Naive thymus-derived CD4-positive, alpha-beta T cell (primary cell): Measurements from ENCODE around the gene NCOR1. TPM values are rescaled to one million over a fixed set of nuclear protein-coding genes. Genes with fewer than 3 reads are reported as not detected.
A peak's percentile ranks its signal among the peaks of the same experiment; 100 is the strongest.

Experiments
- ATAC-seq: fragments of 150-1000 bp; cut with Tn5 transposase; 2 replicates; pipeline ENCODE4 v1.10.0; 2021; ENCODE audit warnings: mild to moderate bottlenecking, moderate library complexity
- CTCF ChIA-PET: fragments of 350-600 bp; sonication (Branson Sonifier 250); formaldehyde crosslinking; loops from one replicate; lab custom pipeline; 2021; ENCODE audit warnings: antibody characterized with exemption; lab: Charles Lee
- POLR2A ChIA-PET: fragments of 350-600 bp; sonication (Branson Sonifier 250); formaldehyde crosslinking; loops from one replicate; lab custom pipeline; 2021; ENCODE audit warnings: antibody characterized with exemption, inconsistent platforms; lab: Charles Lee
- DNase-seq, 9 donors: peaks; one replicate each; pipeline versions ENCODE4 v3.0.0 to v3.0.0-alpha.2; 2020 to 2022; ENCODE audit warnings: mixed read lengths in 1 of 9
- H3K27ac ChIP-seq: one replicate; pipeline ENCODE4 v1.7.0; 2013; ENCODE audit warnings: mild to moderate bottlenecking, low read depth, low read length, moderate library complexity
- H3K27me3 ChIP-seq, 2 donors: one replicate each; pipeline ENCODE4 v1.7.0; 2013; ENCODE audit warnings: low read length in 2 of 2, mild to moderate bottlenecking in 2 of 2, moderate library complexity in 2 of 2; ENCODE audit not compliant: control insufficient read depth in 2 of 2, insufficient read depth in 2 of 2
- H3K36me3 ChIP-seq, 3 experiments: 1 replicate in 2 of 3; 2 replicates in 1 of 3; pipeline ENCODE4 v1.7.0; 2013; ENCODE audit warnings: low read length in 3 of 3, mild to moderate bottlenecking in 3 of 3, moderate library complexity in 1 of 3; ENCODE audit not compliant: insufficient read depth in 3 of 3, control insufficient read depth in 2 of 3
- H3K4me1 ChIP-seq, 2 donors: one replicate each; pipeline ENCODE4 v1.7.0; 2013; ENCODE audit warnings: low read length in 2 of 2, mild to moderate bottlenecking in 2 of 2, moderate library complexity in 1 of 2; ENCODE audit not compliant: control insufficient read depth in 2 of 2, insufficient read depth in 2 of 2
- H3K4me3 ChIP-seq: 2 replicates; pipeline ENCODE4 v1.7.0; 2013; ENCODE audit warnings: mild to moderate bottlenecking, low read length
- H3K9me3 ChIP-seq, 3 experiments: 1 replicate in 2 of 3; 2 replicates in 1 of 3; pipeline ENCODE4 v1.7.0; 2013; ENCODE audit warnings: low read length in 3 of 3; ENCODE audit not compliant: control insufficient read depth in 2 of 3
- H3K27ac Mint-ChIP-seq, 9 donors: one replicate each; pipeline ENCODE4 v1.8.0; 2020 to 2022; ENCODE audit warnings: mixed read lengths in 9 of 9, mild to moderate bottlenecking in 8 of 9, moderate library complexity in 5 of 9, inconsistent platforms in 2 of 9
- H3K27me3 Mint-ChIP-seq, 5 donors: one replicate each; pipeline ENCODE4 v1.8.0; 2021 to 2022; ENCODE audit warnings: mixed read lengths in 5 of 5, mild to moderate bottlenecking in 1 of 5
- H3K36me3 Mint-ChIP-seq, 5 donors: one replicate each; pipeline ENCODE4 v1.8.0; 2020 to 2022; ENCODE audit warnings: mixed read lengths in 5 of 5, mild to moderate bottlenecking in 3 of 5, inconsistent platforms in 1 of 5
- H3K4me1 Mint-ChIP-seq, 7 donors: one replicate each; pipeline ENCODE4 v1.8.0; 2020 to 2022; ENCODE audit warnings: mixed read lengths in 7 of 7, mild to moderate bottlenecking in 3 of 7, inconsistent platforms in 1 of 7
- H3K4me3 Mint-ChIP-seq, 10 donors: one replicate each; pipeline ENCODE4 v1.8.0; 2020 to 2022; ENCODE audit warnings: mild to moderate bottlenecking in 10 of 10, mixed read lengths in 10 of 10, moderate library complexity in 6 of 10, inconsistent platforms in 2 of 10
- H3K9me3 Mint-ChIP-seq, 11 donors: one replicate each; pipeline ENCODE4 v1.8.0; 2020 to 2022; ENCODE audit warnings: mixed read lengths in 11 of 11, mild to moderate bottlenecking in 4 of 11, inconsistent platforms in 1 of 11, moderate library complexity in 1 of 11
- intact Hi-C, 2 donors: fragments of 100-400 bp; cut with micrococcal nuclease; formaldehyde crosslinking; loops; one replicate each; pipeline ENCODE4 v1.15.1; 2023
- polyA plus RNA-seq, 2 donors: library from polyadenylated mRNA; unstranded; fragments of 300-500 nt; fragmentation: Illumina TruSeq; gene quantifications; one replicate each; pipeline ENCODE4 v1.2.3, GENCODE V29; 2021
- total RNA-seq, 6 experiments: library from RNA in 5 of 6; stranded (reverse) in 5 of 6; gene quantifications; 1 replicate in 5 of 6; 2 replicates in 1 of 6; pipeline ENCODE4 v1.2.3 and lab custom pipeline; 2021 to 2026

NCOR1 gene
- total and polyA plus RNA-seq, 7 experiments from 2014 or later: 75.8 to 169 (median 149) TPM

GRCh38 chr17:15999974-16000827, 215.1 kb downstream of the NCOR1 start:
- Mint-ChIP-seq H3K36me3 (peaks cover 10 to 43% (median 25%) of the 10 kb centered on the region in 5 donors), H3K27ac (peak overlapping the region; percentile 66 to 96 (median 94)), H3K27me3 (no peaks in the 10 kb centered on the region), H3K4me1 (peaks cover 24 to 45% (median 40%) of the 10 kb centered on the region in 7 donors), H3K4me3 (peak overlapping the region; percentile 81 to 96 (median 92)), H3K9me3 (peaks cover 0 to 6% (median 0%) of the 10 kb centered on the region in 11 donors)
- POLR2A ChIA-PET: interaction anchor here (0.6 to 2.2 kb wide), 4 partner anchors 9 to 205 kb away, joined by 3 to 7 read pairs (median 4); no protein-coding TSS in a partner anchor
- peaks cover 11 to 16% of the 10 kb centered on the region in 2 donors for H3K4me1 ChIP-seq
- DNase-seq: peak in 6 of 9 donors; percentile 8 to 43 (median 22)
- ATAC-seq: no peak
- peak overlapping the region; percentile 86 for H3K27ac ChIP-seq
- no peaks in the 10 kb centered on the region for H3K9me3 ChIP-seq
- CTCF ChIA-PET: interaction anchor here (0.7 to 0.9 kb wide), 2 partner anchors 17 to 172 kb away, joined by 3 read pairs; no protein-coding TSS in a partner anchor
- no peaks in the 10 kb centered on the region for H3K27me3 ChIP-seq
- H3K36me3 ChIP-seq: peaks cover 12 to 38% (median 26%) of the 10 kb centered on the region in 3 experiments
- H3K4me3 ChIP-seq: peak overlapping the region; percentile 88
- intact Hi-C loops: loop anchor here (1.0 to 10.0 kb wide), 12 partner anchors 41 to 1695 kb away; partner anchors contain the start of genes TRIM16 (in 2 of the 2), ZNF286A (in 2 of the 2), ADORA2B (in 1 of the 2) and HS3ST3B1 (in 1 of the 2)

DNA sequence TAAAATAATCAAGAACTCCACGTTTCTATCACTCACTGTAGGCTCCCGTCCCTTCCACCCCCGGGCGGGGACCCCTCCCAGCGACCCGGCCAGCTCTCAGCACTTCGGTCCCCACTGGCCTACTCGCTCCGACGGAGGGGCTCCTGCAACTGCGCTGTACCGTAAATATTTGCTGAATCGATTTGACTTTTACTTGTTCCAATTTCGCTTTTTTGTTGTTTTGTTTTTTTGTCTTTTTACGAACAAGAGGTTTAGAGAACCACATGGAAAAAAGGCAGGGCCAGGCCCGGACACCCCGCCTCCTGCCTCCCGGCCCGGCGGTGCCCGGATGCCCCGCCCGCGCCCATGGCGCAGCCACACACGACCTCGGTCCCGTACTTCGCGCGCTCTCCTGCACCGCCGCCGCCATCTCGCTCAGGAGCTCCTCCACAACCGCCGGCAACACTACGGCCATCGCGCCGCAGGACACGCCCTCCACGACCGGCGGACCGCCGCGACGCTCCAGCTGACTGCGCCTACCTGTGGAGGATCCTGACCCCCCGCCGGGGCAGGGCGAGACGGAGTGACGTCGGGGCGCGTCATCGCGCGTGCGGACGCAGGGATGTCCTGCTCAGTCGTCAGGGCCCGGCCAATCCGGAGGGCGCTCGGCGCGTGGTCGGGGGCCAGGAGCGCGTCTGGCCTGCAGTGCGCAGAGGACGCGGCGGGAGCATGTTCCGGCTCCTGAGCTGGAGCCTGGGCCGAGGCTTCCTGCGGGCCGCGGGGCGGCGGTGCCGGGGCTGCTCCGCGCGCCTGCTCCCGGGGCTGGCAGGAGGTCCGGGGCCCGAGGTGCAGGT, 216.0 kb downstream of the NCOR1 start, which contains the start of the genes TTC19 and ZSWIM7:
TSS of gene TTC19 (plus strand) at position 684 of the 833 bp plus-strand sequence. CDS start at position 709, 25 bp downstream.
TSS of gene ZSWIM7 (minus strand) at position 564 of the 833 bp plus-strand sequence. CDS start at position 454, 110 bp downstream.
- DNase-seq (peak; percentile 84 to 95 (median 87)), ATAC-seq (peak; percentile 93)
- Histone ChIP-seq H3K36me3 (peaks cover 9 to 32% (median 18%) of the 10 kb centered on the region in 3 experiments), H3K9me3 (no peaks in the 10 kb centered on the region), H3K4me3 (peak within 1 kb of the TSS; percentile 88), H3K27ac (peak within 1 kb of the TSS; percentile 86), H3K4me1 (peaks cover 11 to 16% of the 10 kb centered on the region in 2 donors), H3K27me3 (no peaks in the 10 kb centered on the region)
- Mint-ChIP-seq H3K36me3 (peaks cover 7 to 40% (median 23%) of the 10 kb centered on the region in 5 donors), H3K4me1 (peaks cover 22 to 44% (median 41%) of the 10 kb centered on the region in 7 donors), H3K27ac (peak within 1 kb of the TSS; percentile 91 to 99 (median 96)), H3K27me3 (no peaks in the 10 kb centered on the region), H3K4me3 (peak within 1 kb of the TSS; percentile 87 to 97 (median 94)), H3K9me3 (peaks cover 0 to 6% (median 0%) of the 10 kb centered on the region in 11 donors)
- intact Hi-C loops: loop anchor here (1.0 to 10.0 kb wide), 11 partner anchors 40 to 742 kb away; partner anchors contain the start of genes TRIM16 (in 2 of the 2), ZNF286A (in 2 of the 2) and ADORA2B (in 1 of the 2)
- CTCF ChIA-PET: interaction anchor here (0.7 to 1.7 kb wide), 4 partner anchors 8 to 439 kb away, joined by 3 to 8 read pairs (median 4); no protein-coding TSS in a partner anchor
- POLR2A ChIA-PET: interaction anchor here (0.6 to 2.2 kb wide), 7 partner anchors 10 to 205 kb away, joined by 3 to 9 read pairs (median 4); no protein-coding TSS in a partner anchor

DNA sequence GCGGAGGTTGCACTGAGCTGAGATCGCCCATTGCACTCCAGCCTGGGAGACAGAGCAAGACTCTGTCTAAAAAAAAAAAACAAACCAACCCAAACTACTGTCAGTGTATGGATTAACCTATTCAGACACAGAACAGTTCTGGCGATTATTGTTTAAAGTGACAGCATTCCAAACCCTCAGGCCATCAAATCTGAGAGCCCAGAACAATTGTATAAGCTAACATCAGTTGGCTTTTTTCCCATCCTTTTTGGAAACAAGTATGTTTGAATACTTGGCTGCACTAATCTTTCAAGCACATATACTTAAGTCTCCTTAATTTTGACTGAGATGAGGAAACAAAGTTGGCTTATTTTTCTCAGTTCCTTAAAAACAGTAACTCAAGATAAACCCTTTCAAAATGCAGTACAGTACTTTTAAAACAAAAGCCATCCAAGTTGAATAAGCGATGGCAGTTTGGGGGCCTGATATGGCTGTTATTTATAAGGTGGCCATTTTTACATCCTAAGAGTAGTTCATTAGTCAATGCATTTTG, 217.2 kb downstream of the NCOR1 start:
- Histone ChIP-seq H3K36me3 (peaks cover 0 to 23% (median 9%) of the 10 kb centered on the region in 3 experiments), H3K4me1 (peaks cover 11 to 16% of the 10 kb centered on the region in 2 donors), H3K27ac (peak overlapping the region; percentile 86), H3K9me3 (no peaks in the 10 kb centered on the region), H3K27me3 (no peaks in the 10 kb centered on the region), H3K4me3 (peak overlapping the region; percentile 72)
- DNase-seq: peak in 1 of 9 donors; percentile 12
- Mint-ChIP-seq H3K27ac (peak overlapping the region; percentile 91 to 99 (median 96)), H3K4me1 (peaks cover 22 to 44% (median 35%) of the 10 kb centered on the region in 7 donors), H3K9me3 (peaks cover 0 to 6% (median 0%) of the 10 kb centered on the region in 11 donors), H3K4me3 (peak overlapping the region in 8 of 10 donors; percentile 87 to 95 (median 93)), H3K27me3 (no peaks in the 10 kb centered on the region), H3K36me3 (peaks cover 4 to 35% (median 18%) of the 10 kb centered on the region in 5 donors)
- ChIA-PET CTCF (interaction anchor here (0.6 to 1.7 kb wide), 4 partner anchors 17 to 521 kb away, joined by 3 to 8 read pairs (median 4); no protein-coding TSS in a partner anchor), POLR2A (interaction anchor here (0.6 kb wide), 1 partner anchor 38 kb away, joined by 3 read pairs; no protein-coding TSS in a partner anchor)
- intact Hi-C loops: loop anchor here (1.0 to 10.0 kb wide), 10 partner anchors 39 to 741 kb away; partner anchors contain the start of genes ZNF286A (in 2 of the 2), ADORA2B (in 1 of the 2) and TRIM16 (in 1 of the 2)
- ATAC-seq: no peak

DNA sequence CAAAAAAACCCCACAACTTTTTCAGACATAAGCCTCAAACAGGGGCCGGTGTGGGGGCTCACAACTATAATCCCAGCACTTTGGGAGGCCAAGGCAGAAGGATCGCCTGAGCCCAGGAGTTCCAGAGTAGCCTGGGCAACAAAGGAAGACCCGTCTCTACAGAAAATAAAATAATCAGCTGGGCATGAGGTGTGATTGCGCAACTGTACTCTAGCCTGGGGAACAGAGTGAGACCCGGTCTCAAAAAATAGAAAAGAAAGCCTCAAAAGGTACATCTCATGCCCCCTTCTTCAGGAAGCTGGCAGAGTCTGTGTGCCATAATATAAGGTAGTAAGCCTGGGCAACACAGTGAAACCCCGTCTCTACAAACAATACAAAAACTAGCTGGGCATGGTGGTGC, 219.0 kb downstream of the NCOR1 start:
- peaks cover 0 to 2% (median 0%) of the 10 kb centered on the region in 11 donors for H3K9me3 Mint-ChIP-seq
- H3K36me3 ChIP-seq: peaks cover 0 to 5% (median 0%) of the 10 kb centered on the region in 3 experiments
- no peak overlapping the region for H3K27ac ChIP-seq
- POLR2A ChIA-PET: interaction anchor here (0.6 kb wide), 2 partner anchors 11 to 217 kb away, joined by 3 read pairs; no protein-coding TSS in a partner anchor
- H3K27me3 ChIP-seq: no peaks in the 10 kb centered on the region
- H3K4me1 ChIP-seq: peaks cover 9 to 13% of the 10 kb centered on the region in 2 donors
- no peak overlapping the region for H3K27ac Mint-ChIP-seq
- intact Hi-C loops: loop anchor here (5.0 to 10.0 kb wide), 4 partner anchors 299 to 739 kb away; partner anchors contain the start of genes TRIM16 (in 1 of the 2) and ZNF286A (in 1 of the 2)
- no peaks in the 10 kb centered on the region for H3K9me3 ChIP-seq
- H3K4me3 ChIP-seq: no peak overlapping the region
- CTCF ChIA-PET: interaction anchor here (0.6 to 1.5 kb wide), 4 partner anchors 11 to 168 kb away, joined by 3 to 6 read pairs (median 4); no protein-coding TSS in a partner anchor
- H3K4me1 Mint-ChIP-seq: peaks cover 12 to 36% (median 27%) of the 10 kb centered on the region in 7 donors
- H3K4me3 Mint-ChIP-seq: no peak overlapping the region
- no peaks in the 10 kb centered on the region for H3K27me3 Mint-ChIP-seq
- DNase-seq: no peak
- no peak for ATAC-seq
- peaks cover 0 to 22% (median 6%) of the 10 kb centered on the region in 5 donors for H3K36me3 Mint-ChIP-seq
